ENCODE measurements around the gene TMC3. TPM values are rescaled to one million over a fixed set of nuclear protein-coding genes. Genes with fewer than 3 reads are reported as not detected.
"Not testable (repeated sequence)": the region's sequence is repeated elsewhere in the genome, so short reads cannot be mapped to it uniquely, and the experiment has no call there.

TMC3 gene
- total and polyA plus RNA-seq, 9 of the 15 experiments (the other 6 are each of a cell fraction or from before 2014, with no cell fraction given): 0.01 to 0.14 TPM; not detected in 7

GRCh38 chr15:81349271-81349670 lies 24.7 kb downstream of the TMC3 start:
- CTCF ChIA-PET (ENCODE audit: low intra/inter-chr PET ratio): interaction anchor here (1.0 kb wide), 1 partner anchor 18 kb away, joined by 3 read pairs; no protein-coding TSS in a partner anchor
- TF ChIP-seq GATAD2A (IDR thresholded peaks at IDR 0.05) (no peak), NBN (IDR thresholded peaks at IDR 0.05; ENCODE audit: low read depth) (no peak), NFE2 (IDR thresholded peaks at IDR 0.05; ENCODE audit: low read depth) (no peak), ZC3H11A (IDR thresholded peaks at IDR 0.05; ENCODE audit: low read depth, low read length) (no peak), E4F1 (CRISPR knock-in tag; IDR thresholded peaks at IDR 0.05; ENCODE audit: borderline replicate concordance) (no peak), HDAC3 (IDR thresholded peaks at IDR 0.05; ENCODE audit: borderline replicate concordance, partially characterized antibody) (no peak), POLR2B (IDR thresholded peaks at IDR 0.05; ENCODE audit: low read depth, partially characterized antibody) (no peak), FOXP1 (CRISPR knock-in tag; IDR thresholded peaks at IDR 0.05) (no peak)
- TF ChIP-seq, protein P1, sequence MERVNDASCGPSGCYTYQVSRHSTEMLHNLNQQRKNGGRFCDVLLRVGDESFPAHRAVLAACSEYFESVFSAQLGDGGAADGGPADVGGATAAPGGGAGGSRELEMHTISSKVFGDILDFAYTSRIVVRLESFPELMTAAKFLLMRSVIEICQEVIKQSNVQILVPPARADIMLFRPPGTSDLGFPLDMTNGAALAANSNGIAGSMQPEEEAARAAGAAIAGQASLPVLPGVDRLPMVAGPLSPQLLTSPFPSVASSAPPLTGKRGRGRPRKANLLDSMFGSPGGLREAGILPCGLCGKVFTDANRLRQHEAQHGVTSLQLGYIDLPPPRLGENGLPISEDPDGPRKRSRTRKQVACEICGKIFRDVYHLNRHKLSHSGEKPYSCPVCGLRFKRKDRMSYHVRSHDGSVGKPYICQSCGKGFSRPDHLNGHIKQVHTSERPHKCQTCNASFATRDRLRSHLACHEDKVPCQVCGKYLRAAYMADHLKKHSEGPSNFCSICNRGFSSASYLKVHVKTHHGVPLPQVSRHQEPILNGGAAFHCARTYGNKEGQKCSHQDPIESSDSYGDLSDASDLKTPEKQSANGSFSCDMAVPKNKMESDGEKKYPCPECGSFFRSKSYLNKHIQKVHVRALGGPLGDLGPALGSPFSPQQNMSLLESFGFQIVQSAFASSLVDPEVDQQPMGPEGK (CRISPR knock-in tag; IDR thresholded peaks at IDR 0.05; ENCODE audit: borderline replicate concordance): no peak
- TF ChIP-seq, protein P2, sequence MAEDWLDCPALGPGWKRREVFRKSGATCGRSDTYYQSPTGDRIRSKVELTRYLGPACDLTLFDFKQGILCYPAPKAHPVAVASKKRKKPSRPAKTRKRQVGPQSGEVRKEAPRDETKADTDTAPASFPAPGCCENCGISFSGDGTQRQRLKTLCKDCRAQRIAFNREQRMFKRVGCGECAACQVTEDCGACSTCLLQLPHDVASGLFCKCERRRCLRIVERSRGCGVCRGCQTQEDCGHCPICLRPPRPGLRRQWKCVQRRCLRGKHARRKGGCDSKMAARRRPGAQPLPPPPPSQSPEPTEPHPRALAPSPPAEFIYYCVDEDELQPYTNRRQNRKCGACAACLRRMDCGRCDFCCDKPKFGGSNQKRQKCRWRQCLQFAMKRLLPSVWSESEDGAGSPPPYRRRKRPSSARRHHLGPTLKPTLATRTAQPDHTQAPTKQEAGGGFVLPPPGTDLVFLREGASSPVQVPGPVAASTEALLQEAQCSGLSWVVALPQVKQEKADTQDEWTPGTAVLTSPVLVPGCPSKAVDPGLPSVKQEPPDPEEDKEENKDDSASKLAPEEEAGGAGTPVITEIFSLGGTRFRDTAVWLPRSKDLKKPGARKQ (CRISPR knock-in tag; IDR thresholded peaks at IDR 0.05): no peak
- no peak overlapping the region for H3K9ac ChIP-seq (ENCODE audit: insufficient read depth in 1 of 2, low read depth in 2 of 2, low read length in 2 of 2)
- H4K20me1 ChIP-seq (replicated peaks; ENCODE audit: control insufficient read depth, insufficient read depth, low read length): no peaks in the 10 kb centered on the region; the same call in 1 of the 2 replicates
- intact Hi-C loops (cut with micrococcal nuclease) (no loop called here), in situ Hi-C loops (cut with MboI) (no loop called here)
- H3K4me1 ChIP-seq (replicated peaks in 1 of 2; ENCODE audit: control insufficient read depth in 2 of 2, insufficient read depth in 2 of 2, low read length in 2 of 2): no peaks in the 10 kb centered on the region
- H3K9me3 ChIP-seq (replicated peaks; ENCODE audit: control insufficient read depth, insufficient read depth, low read depth, low read length): no peaks in the 10 kb centered on the region
- H3K36me3 ChIP-seq (ENCODE audit: control insufficient read depth, insufficient read depth, low read length): no peaks in the 10 kb centered on the region
- POLR2A ChIA-PET: no interaction called here
- no peaks in the 10 kb centered on the region for H3K79me2 ChIP-seq (ENCODE audit: control insufficient read depth, insufficient read depth, low read length)
- peaks cover 0 to 30% of the 10 kb centered on the region in 2 experiments; a peak in 4 of 5 replicates for H3K27me3 ChIP-seq (ENCODE audit: control insufficient read depth in 2 of 2, insufficient read depth in 2 of 2, low read length in 2 of 2)
- ATAC-seq (no peak), FAIRE-seq (no peak), DNase-seq (ENCODE audit: extremely low read depth in 1 of 4, low spot score in 3 of 4) (no peak)
- H3K4me3 ChIP-seq: no peak overlapping the region
- no peaks in the 10 kb centered on the region for H3K9me1 ChIP-seq (ENCODE audit: control insufficient read depth, insufficient read depth, low read length)
- BruUV-seq (replicated peaks): no TSS peak
- H2AFZ ChIP-seq (ENCODE audit: low read depth, low read length): no peak overlapping the region
- H3K4me2 ChIP-seq (ENCODE audit: insufficient read depth, low read length): no peak overlapping the region
- no peak overlapping the region for H3K27ac ChIP-seq (ENCODE audit: extremely low read depth, low read depth, low read length)
- WGBS (ENCODE audit: insufficient coverage, low coverage, missing lambda C conversion rate): 0% methylated on average over 3 of the region's 3 CpGs

DNA sequence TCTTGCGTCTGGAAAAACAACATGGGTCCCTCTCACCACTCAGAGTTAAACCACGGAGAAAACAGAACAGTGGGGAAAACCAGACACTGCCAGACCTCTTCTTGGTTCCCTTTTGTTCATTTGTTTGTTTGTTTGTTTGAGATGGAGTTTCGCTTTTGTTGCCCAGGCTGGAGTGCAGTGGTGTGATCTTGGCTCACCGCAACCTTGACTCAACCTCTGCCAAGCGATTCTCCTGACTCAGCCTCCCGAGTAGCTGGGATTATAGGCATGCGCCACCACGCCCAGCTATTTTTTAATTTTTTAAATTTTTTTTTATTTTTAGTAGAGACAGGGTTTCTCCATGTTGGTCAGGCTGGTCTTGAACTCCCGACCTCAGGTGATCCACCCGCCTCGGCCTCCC lies 25.3 kb downstream of the TMC3 start:
- DNase-seq (ENCODE audit: extremely low read depth in 1 of 4, low spot score in 3 of 4); H3K27ac ChIP-seq (ENCODE audit: extremely low read depth, low read depth, low read length); H3K36me3 ChIP-seq (ENCODE audit: control insufficient read depth, insufficient read depth, low read length); H3K4me1 ChIP-seq (replicated peaks in 1 of 2; ENCODE audit: control insufficient read depth in 2 of 2, insufficient read depth in 2 of 2, low read length in 2 of 2); H4K20me1 ChIP-seq (replicated peaks; ENCODE audit: control insufficient read depth, insufficient read depth, low read length); H2AFZ ChIP-seq (ENCODE audit: low read depth, low read length); H3K9ac ChIP-seq (ENCODE audit: insufficient read depth in 1 of 2, low read depth in 2 of 2, low read length in 2 of 2); H3K9me3 ChIP-seq (replicated peaks; ENCODE audit: control insufficient read depth, insufficient read depth, low read depth, low read length); H3K4me3 ChIP-seq; BruUV-seq (replicated peaks); ATAC-seq; in situ Hi-C loops (cut with MboI); CTCF ChIA-PET (ENCODE audit: low intra/inter-chr PET ratio); H3K9me1 ChIP-seq (ENCODE audit: control insufficient read depth, insufficient read depth, low read length); POLR2A ChIA-PET; H3K79me2 ChIP-seq (ENCODE audit: control insufficient read depth, insufficient read depth, low read length); FAIRE-seq; H3K4me2 ChIP-seq (ENCODE audit: insufficient read depth, low read length); intact Hi-C loops (cut with micrococcal nuclease): not testable (repeated sequence)
- peaks cover 1 to 28% of the 10 kb centered on the region in 2 experiments; a peak in 4 of 5 replicates for H3K27me3 ChIP-seq (ENCODE audit: control insufficient read depth in 2 of 2, insufficient read depth in 2 of 2, low read length in 2 of 2)
- 8% methylated on average over 10 of the region's 11 CpGs for WGBS (ENCODE audit: insufficient coverage, low coverage, missing lambda C conversion rate)
